WTC11 (cell line): ENCODE data around the gene VSIG10L2. TPM values are rescaled to one million over a fixed set of nuclear protein-coding genes. Genes with fewer than 3 reads are reported as not detected.

Experiments
- ATAC-seq: fragments of 200-7000 bp; cut with Tn5 transposase; 2 replicates; pipeline ENCODE4 v1.10.0; 2021; ENCODE audit warnings: mild to moderate bottlenecking, moderate library complexity
- CTCF ChIA-PET: fragments of 300-600 bp; sonication (Branson Sonifier 250); formaldehyde crosslinking; loops from one replicate; lab custom pipeline; 2021; ENCODE audit warnings: antibody characterized with exemption; lab: Charles Lee
- POLR2A ChIA-PET: fragments of 350-600 bp; sonication (Branson Sonifier 250); formaldehyde crosslinking; loops from one replicate; lab custom pipeline; 2021; ENCODE audit warnings: antibody characterized with exemption; lab: Charles Lee
- DNase-seq: peaks from one replicate; pipeline ENCODE4 v3.0.0; 2021; ENCODE audit warnings: low spot score
- H3K27ac Mint-ChIP-seq: 2 replicates; pipeline ENCODE4 v1.8.0; 2021; ENCODE audit warnings: mixed read lengths
- H3K27me3 Mint-ChIP-seq: 2 replicates; pipeline ENCODE4 v1.8.0; 2021; ENCODE audit warnings: low read depth, mild to moderate bottlenecking, moderate library complexity, mixed read lengths
- H3K36me3 Mint-ChIP-seq: 2 replicates; pipeline ENCODE4 v1.8.0; 2021; ENCODE audit warnings: mixed read lengths
- H3K4me1 Mint-ChIP-seq: 2 replicates; pipeline ENCODE4 v1.8.0; 2022; ENCODE audit warnings: mixed read lengths
- H3K4me3 Mint-ChIP-seq: 2 replicates; pipeline ENCODE4 v1.8.0; 2021; ENCODE audit warnings: mild to moderate bottlenecking, moderate library complexity, mixed read lengths
- H3K9me3 Mint-ChIP-seq: 2 replicates; pipeline ENCODE4 v1.8.0; 2021; ENCODE audit warnings: mixed read lengths
- CBFB ChIP-seq: sonication (generic); formaldehyde crosslinking; IDR thresholded peaks from 2 replicates; pipeline ENCODE4 v1.8.1; 2022; ENCODE audit warnings: mild to moderate bottlenecking, low read depth, missing genetic modification reagents
- FOXJ3 ChIP-seq: sonication (generic); formaldehyde crosslinking; IDR thresholded peaks from 2 replicates; pipeline ENCODE4 v1.9.0; 2021; ENCODE audit warnings: missing genetic modification reagents, mild to moderate bottlenecking, borderline replicate concordance
- GRHL2 ChIP-seq: fragments of 250-450 bp; sonication (Bioruptor Pico); IDR thresholded peaks from 2 replicates; pipeline ENCODE4 v1.8.0; 2022; ENCODE audit warnings: mild to moderate bottlenecking, moderate library complexity; ENCODE audit not compliant: insufficient replicate concordance, severe bottlenecking
- MLX ChIP-seq: sonication (generic); formaldehyde crosslinking; IDR thresholded peaks from 2 replicates; pipeline ENCODE4 v1.8.1; 2023; ENCODE audit warnings: mild to moderate bottlenecking, missing genetic modification reagents, moderate library complexity
- PRDM15 ChIP-seq: sonication (generic); formaldehyde crosslinking; IDR thresholded peaks from 2 replicates; pipeline ENCODE4 v1.8.0; 2022; ENCODE audit warnings: missing genetic modification reagents
- SMAD4 ChIP-seq: sonication (generic); formaldehyde crosslinking; IDR thresholded peaks from 2 replicates; pipeline ENCODE4 v1.8.0; 2022; ENCODE audit warnings: mild to moderate bottlenecking, missing genetic modification reagents
- TEAD4 ChIP-seq: sonication (generic); formaldehyde crosslinking; IDR thresholded peaks from 2 replicates; pipeline ENCODE4 v1.8.0; 2022; ENCODE audit warnings: mild to moderate bottlenecking, missing genetic modification reagents
- USF2 ChIP-seq: sonication (generic); formaldehyde crosslinking; IDR thresholded peaks from 2 replicates; pipeline ENCODE4 v1.8.1; 2023; ENCODE audit warnings: mild to moderate bottlenecking, missing genetic modification reagents, moderate library complexity
- ZNF281 ChIP-seq: sonication (generic); formaldehyde crosslinking; IDR thresholded peaks from 2 replicates; pipeline ENCODE4 v1.8.0; 2023; ENCODE audit warnings: mild to moderate bottlenecking, missing genetic modification reagents
- total RNA-seq: library from RNA; stranded (reverse); gene quantifications from 3 replicates; pipeline ENCODE4 v1.2.3, GENCODE V29; 2021
- TF ChIP-seq, protein P1 (sequence below): sonication (generic); formaldehyde crosslinking; IDR thresholded peaks from 2 replicates; pipeline ENCODE4 v1.8.1; 2023; ENCODE audit warnings: mild to moderate bottlenecking, missing genetic modification reagents, borderline replicate concordance

Gene VSIG10L2
- total RNA-seq, 1 experiment from 2014 or later = not detected

DNA sequence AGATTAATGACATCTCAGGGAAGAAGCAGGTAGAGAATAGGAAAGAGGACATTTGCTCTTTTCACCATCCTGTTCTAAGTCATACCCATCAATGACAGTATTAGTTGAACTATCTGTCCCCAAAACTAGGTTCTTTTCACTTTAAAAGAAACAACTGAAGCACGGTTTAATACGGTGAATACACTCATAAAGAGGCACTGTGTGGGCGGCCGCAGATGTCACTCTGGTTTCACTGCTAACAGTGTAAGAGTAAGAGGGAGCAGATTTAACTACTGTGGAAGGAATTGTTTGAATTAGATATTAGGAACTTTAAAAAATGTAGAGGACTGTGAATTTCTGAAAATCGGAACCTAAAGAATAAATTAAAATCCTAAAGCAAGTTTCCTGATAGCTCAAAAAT, 49.5 kb downstream of the VSIG10L2 start (continued):
- no peak for TF ChIP-seq USF2
- TF ChIP-seq TEAD4 (CRISPR knock-in tag) = no peak
- no peak for TF ChIP-seq SMAD4 (CRISPR knock-in tag)
- TF ChIP-seq ZNF281 = no peak
- TF ChIP-seq, protein P1, sequence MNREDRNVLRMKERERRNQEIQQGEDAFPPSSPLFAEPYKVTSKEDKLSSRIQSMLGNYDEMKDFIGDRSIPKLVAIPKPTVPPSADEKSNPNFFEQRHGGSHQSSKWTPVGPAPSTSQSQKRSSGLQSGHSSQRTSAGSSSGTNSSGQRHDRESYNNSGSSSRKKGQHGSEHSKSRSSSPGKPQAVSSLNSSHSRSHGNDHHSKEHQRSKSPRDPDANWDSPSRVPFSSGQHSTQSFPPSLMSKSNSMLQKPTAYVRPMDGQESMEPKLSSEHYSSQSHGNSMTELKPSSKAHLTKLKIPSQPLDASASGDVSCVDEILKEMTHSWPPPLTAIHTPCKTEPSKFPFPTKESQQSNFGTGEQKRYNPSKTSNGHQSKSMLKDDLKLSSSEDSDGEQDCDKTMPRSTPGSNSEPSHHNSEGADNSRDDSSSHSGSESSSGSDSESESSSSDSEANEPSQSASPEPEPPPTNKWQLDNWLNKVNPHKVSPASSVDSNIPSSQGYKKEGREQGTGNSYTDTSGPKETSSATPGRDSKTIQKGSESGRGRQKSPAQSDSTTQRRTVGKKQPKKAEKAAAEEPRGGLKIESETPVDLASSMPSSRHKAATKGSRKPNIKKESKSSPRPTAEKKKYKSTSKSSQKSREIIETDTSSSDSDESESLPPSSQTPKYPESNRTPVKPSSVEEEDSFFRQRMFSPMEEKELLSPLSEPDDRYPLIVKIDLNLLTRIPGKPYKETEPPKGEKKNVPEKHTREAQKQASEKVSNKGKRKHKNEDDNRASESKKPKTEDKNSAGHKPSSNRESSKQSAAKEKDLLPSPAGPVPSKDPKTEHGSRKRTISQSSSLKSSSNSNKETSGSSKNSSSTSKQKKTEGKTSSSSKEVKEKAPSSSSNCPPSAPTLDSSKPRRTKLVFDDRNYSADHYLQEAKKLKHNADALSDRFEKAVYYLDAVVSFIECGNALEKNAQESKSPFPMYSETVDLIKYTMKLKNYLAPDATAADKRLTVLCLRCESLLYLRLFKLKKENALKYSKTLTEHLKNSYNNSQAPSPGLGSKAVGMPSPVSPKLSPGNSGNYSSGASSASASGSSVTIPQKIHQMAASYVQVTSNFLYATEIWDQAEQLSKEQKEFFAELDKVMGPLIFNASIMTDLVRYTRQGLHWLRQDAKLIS = no peak
- TF ChIP-seq MLX (CRISPR knock-in tag) = no peak
- TF ChIP-seq GRHL2 = no peak

- Mint-ChIP-seq H3K27ac (no peak overlapping the region; the same call in 1 of the 2 replicates), H3K36me3 (peaks cover 53% of the 10 kb centered on the region), H3K27me3 (no peaks in the 10 kb centered on the region), H3K4me1 (peaks cover 10% of the 10 kb centered on the region), H3K9me3 (0 out of 2 replicates have a peak, but pooled peaks cover 4% of the 10 kb centered on the region), H3K4me3 (no peak overlapping the region)
- ATAC-seq = peak; percentile 70
- no peak for TF ChIP-seq CBFB (CRISPR knock-in tag)
- POLR2A ChIA-PET = no interaction called here
- no peak for DNase-seq
- CTCF ChIA-PET = no interaction called here
These were observed 52.4 kb downstream of the VSIG10L2 start for GRCh38 chr11:125998267-125998666.

GRCh38 chr11:125999234-125999880, 53.5 kb downstream of the VSIG10L2 start:
- TF ChIP-seq FOXJ3 (CRISPR knock-in tag) = no peak
- TF ChIP-seq PRDM15 (CRISPR knock-in tag) = 0 out of 2 replicates have a peak, but pooled peaks have one; percentile 22
- TF ChIP-seq, all 79 proteins: peak for 1
- POLR2A ChIA-PET = no interaction called here
- ATAC-seq (no peak), DNase-seq (no peak)
- Mint-ChIP-seq H3K4me1 (peaks cover 5% of the 10 kb centered on the region; the same call in 1 of the 2 replicates), H3K9me3 (0 out of 2 replicates have a peak, but pooled peaks cover 4% of the 10 kb centered on the region), H3K36me3 (peaks cover 46% of the 10 kb centered on the region), H3K27me3 (no peaks in the 10 kb centered on the region), H3K4me3 (no peak overlapping the region), H3K27ac (no peak overlapping the region)
- CTCF ChIA-PET = no interaction called here
